Measurements from ENCODE around the gene CCNY.

CCNY gene

DNA sequence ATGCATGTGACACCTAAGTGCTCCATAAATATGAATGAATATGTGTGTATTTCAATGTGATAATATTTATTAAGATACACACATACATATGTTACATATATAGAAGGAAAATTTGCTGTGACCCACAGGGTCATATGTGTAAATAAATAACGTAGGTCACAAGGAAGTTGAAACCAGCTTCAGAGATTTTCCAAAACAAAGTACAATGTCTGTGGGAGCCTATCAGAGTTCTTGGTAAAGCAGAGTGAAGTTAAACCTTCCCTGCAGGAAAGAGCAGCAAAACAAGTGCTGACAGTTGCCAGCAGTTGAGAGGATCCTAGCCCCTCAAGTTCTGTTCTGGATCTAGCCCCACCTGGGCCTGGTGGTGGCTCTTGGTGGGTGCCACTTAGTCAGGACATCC lies 91.2 kb downstream of the CCNY start:
- TF ChIP-seq EP300 (IDR thresholded peaks at IDR 0.05; ENCODE audit: borderline replicate concordance) (no peak), CREB1 (IDR thresholded peaks at IDR 0.05; ENCODE audit: low read depth) (no peak), EGR1 (IDR thresholded peaks at IDR 0.05) (no peak), TCF12 (IDR thresholded peaks at IDR 0.05; ENCODE audit: low read depth) (no peak), FOXM1 (IDR thresholded peaks at IDR 0.05; ENCODE audit: borderline replicate concordance, low read depth) (no peak), TAF1 (IDR thresholded peaks at IDR 0.05; ENCODE audit: low read depth) (no peak)
- TF ChIP-seq, protein P1, sequence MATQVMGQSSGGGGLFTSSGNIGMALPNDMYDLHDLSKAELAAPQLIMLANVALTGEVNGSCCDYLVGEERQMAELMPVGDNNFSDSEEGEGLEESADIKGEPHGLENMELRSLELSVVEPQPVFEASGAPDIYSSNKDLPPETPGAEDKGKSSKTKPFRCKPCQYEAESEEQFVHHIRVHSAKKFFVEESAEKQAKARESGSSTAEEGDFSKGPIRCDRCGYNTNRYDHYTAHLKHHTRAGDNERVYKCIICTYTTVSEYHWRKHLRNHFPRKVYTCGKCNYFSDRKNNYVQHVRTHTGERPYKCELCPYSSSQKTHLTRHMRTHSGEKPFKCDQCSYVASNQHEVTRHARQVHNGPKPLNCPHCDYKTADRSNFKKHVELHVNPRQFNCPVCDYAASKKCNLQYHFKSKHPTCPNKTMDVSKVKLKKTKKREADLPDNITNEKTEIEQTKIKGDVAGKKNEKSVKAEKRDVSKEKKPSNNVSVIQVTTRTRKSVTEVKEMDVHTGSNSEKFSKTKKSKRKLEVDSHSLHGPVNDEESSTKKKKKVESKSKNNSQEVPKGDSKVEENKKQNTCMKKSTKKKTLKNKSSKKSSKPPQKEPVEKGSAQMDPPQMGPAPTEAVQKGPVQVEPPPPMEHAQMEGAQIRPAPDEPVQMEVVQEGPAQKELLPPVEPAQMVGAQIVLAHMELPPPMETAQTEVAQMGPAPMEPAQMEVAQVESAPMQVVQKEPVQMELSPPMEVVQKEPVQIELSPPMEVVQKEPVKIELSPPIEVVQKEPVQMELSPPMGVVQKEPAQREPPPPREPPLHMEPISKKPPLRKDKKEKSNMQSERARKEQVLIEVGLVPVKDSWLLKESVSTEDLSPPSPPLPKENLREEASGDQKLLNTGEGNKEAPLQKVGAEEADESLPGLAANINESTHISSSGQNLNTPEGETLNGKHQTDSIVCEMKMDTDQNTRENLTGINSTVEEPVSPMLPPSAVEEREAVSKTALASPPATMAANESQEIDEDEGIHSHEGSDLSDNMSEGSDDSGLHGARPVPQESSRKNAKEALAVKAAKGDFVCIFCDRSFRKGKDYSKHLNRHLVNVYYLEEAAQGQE (IDR thresholded peaks at IDR 0.05; ENCODE audit: low read depth), result no peak

DNA sequence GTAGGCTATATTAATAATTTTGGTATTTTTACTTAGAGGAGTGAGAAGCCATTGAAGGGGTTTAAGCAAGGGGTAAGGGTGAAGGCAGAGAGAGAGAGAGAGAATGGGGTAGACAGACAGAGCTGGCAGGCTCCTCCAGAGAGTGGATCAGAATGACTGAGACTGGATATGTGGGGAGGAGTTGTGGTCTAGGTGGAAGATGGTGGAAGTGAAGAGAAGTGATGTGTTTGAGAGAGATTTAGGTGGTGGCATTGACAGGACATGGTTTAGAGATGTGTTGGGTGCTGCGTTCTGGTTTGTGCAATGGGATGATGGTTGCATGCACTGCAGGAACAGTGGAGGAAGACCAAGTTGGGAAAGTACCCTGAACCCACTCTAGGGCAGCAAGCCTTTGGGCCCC lies 92.2 kb downstream of the CCNY start:
- TF ChIP-seq NFIC (IDR thresholded peaks at IDR 0.05) (no peak), EP300 (IDR thresholded peaks at IDR 0.05; ENCODE audit: borderline replicate concordance) (no peak), TCF12 (IDR thresholded peaks at IDR 0.05; ENCODE audit: low read depth) (no peak), CREB1 (IDR thresholded peaks at IDR 0.05; ENCODE audit: low read depth) (no peak), EGR1 (IDR thresholded peaks at IDR 0.05) (no peak), TEAD4 (IDR thresholded peaks at IDR 0.05) (no peak), ZBTB7A (IDR thresholded peaks at IDR 0.05; ENCODE audit: low read depth) (no peak), CEBPB (IDR thresholded peaks at IDR 0.05) (no peak), RAD21 (IDR thresholded peaks at IDR 0.05; ENCODE audit: low read depth) (no peak), YY1 (IDR thresholded peaks at IDR 0.05; ENCODE audit: low read depth) (no peak)
- TF ChIP-seq, protein P2, sequence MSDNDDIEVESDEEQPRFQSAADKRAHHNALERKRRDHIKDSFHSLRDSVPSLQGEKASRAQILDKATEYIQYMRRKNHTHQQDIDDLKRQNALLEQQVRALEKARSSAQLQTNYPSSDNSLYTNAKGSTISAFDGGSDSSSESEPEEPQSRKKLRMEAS (IDR thresholded peaks at IDR 0.05), result no peak
- TF ChIP-seq, protein P3, sequence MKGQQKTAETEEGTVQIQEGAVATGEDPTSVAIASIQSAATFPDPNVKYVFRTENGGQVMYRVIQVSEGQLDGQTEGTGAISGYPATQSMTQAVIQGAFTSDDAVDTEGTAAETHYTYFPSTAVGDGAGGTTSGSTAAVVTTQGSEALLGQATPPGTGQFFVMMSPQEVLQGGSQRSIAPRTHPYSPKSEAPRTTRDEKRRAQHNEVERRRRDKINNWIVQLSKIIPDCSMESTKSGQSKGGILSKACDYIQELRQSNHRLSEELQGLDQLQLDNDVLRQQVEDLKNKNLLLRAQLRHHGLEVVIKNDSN (IDR thresholded peaks at IDR 0.05), result no peak
- TF ChIP-seq, protein P1 (IDR thresholded peaks at IDR 0.05; ENCODE audit: low read depth), result no peak

DNA sequence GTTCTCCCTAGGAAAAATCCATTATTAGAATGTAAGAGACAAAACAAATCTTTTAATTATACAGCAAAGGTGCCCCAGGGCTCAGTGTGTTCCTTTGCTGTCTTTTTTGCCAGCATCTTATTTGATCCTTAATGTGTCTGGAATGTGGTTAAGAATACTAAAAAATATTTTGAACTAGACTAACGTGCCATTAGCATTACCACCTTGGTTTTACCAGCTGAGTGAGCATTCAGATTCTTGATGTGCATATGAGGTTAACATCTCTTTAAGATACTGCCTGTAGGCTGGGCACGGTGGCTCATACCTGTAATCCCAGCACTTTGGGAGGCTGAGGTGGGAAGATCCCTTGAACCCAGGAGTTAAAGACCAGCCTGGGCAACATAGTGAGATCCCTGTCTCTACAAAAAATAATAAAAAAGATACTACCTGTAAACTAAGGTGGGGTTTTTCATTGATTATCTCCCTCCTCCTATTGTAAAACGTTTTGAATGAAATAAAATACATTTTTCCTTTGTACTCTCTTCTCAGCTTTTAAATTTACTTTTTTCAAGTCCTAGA lies 96.6 kb downstream of the CCNY start:
- TF ChIP-seq RAD21 (IDR thresholded peaks at IDR 0.05; ENCODE audit: low read depth) (no peak), FOXM1 (IDR thresholded peaks at IDR 0.05; ENCODE audit: borderline replicate concordance, low read depth) (no peak), EGR1 (IDR thresholded peaks at IDR 0.05) (no peak), TAF1 (IDR thresholded peaks at IDR 0.05; ENCODE audit: low read depth) (no peak), CREB1 (IDR thresholded peaks at IDR 0.05; ENCODE audit: low read depth) (no peak), CEBPB (IDR thresholded peaks at IDR 0.05) (no peak), YY1 (IDR thresholded peaks at IDR 0.05; ENCODE audit: low read depth) (no peak), ZBTB7A (IDR thresholded peaks at IDR 0.05; ENCODE audit: low read depth) (no peak)
- TF ChIP-seq, protein P2 (IDR thresholded peaks at IDR 0.05), result no peak

DNA sequence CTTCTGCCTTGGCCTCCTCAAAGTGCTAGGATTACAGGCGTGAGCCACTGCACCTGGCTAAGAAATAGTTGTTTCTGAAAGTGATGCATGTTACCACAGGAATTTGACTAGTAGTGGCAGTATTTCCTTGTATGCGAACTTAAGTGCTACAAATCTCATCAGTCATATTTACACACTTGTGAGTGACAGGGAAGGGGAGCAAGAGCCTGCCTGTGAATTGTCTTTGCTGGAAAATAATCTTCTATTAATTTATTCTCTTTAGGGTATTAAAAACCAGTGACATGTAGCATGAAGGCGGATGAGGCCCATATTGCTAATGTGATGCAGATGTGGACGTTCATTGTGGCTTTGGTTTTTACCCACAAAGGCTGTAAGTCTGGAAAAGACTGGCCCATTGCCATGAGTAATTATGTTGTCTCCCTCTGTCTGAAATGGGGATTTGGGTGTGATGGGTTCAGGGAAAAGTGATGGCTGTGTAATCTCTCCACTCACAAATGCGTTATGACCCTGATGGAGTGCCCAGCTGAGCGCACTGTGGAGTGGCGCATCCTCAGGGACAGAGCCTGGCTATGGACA lies 97.6 kb downstream of the CCNY start:
- TF ChIP-seq RAD21 (IDR thresholded peaks at IDR 0.05; ENCODE audit: low read depth) (no peak), NFIC (IDR thresholded peaks at IDR 0.05) (no peak), CEBPB (IDR thresholded peaks at IDR 0.05) (no peak), TEAD4 (IDR thresholded peaks at IDR 0.05) (no peak), ZBTB7A (IDR thresholded peaks at IDR 0.05; ENCODE audit: low read depth) (no peak)

DNA sequence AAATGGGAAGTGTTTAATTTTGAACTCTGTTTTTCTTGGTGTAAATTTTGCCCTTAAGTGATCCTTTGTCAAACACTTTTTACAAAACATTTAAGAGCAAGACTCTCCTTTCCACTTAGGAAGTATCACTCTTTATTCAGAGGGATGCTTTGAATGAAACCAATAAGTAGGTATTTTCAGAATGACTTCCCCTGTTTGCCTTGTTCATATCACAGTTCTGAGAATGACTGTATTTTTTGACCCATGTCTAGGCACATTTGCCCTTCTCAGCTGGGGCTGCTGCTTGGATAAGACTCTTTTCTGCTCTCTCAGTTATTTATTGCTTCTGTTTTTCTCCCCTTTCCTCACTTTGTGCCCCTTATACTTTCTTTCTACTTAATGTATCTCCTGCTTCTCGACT lies 98.2 kb downstream of the CCNY start:
- TF ChIP-seq, protein P2 (IDR thresholded peaks at IDR 0.05), result no peak
- TF ChIP-seq FOXM1 (IDR thresholded peaks at IDR 0.05; ENCODE audit: borderline replicate concordance, low read depth), result no peak
- TF ChIP-seq, protein P3 (IDR thresholded peaks at IDR 0.05), result no peak
- TF ChIP-seq, protein P1 (IDR thresholded peaks at IDR 0.05; ENCODE audit: low read depth), result no peak

All from Ishikawa (cell line).